ENCODE measurements around the gene PLXDC2. TPM values are rescaled to one million over a fixed set of nuclear protein-coding genes. Genes with fewer than 3 reads are reported as not detected.

PLXDC2 gene
- total RNA-seq, 1 experiment from 2014 or later = not detected

- H3K4me1 Mint-ChIP-seq (ENCODE audit: low read depth, unreplicated experiment) = no peaks in the 10 kb centered on the region
- no TSS peak for BruUV-seq (replicated peaks)
- H3K9me3 Mint-ChIP-seq (ENCODE audit: low read depth, unreplicated experiment) = peaks cover 3% of the 10 kb centered on the region
- no peaks in the 10 kb centered on the region for H3K27me3 Mint-ChIP-seq (ENCODE audit: unreplicated experiment)
- no peak for DNase-seq
- H3K4me3 Mint-ChIP-seq (ENCODE audit: low read depth, unreplicated experiment) = no peak overlapping the region
- CTCF ChIA-PET = interaction anchor here (0.6 kb wide), 1 partner anchor 28 kb away, joined by 3 read pairs; no protein-coding TSS in a partner anchor
- no peak for TF ChIP-seq CTCF (IDR thresholded peaks at IDR 0.05; ENCODE audit: unreplicated experiment)
- no peaks in the 10 kb centered on the region for H3K36me3 Mint-ChIP-seq (ENCODE audit: insufficient read depth, unreplicated experiment)
- intact Hi-C loops (cut with micrococcal nuclease; ENCODE audit: unreplicated experiment) = no loop called here
- no peak overlapping the region for H3K27ac Mint-ChIP-seq (ENCODE audit: unreplicated experiment)
Observed at GRCh38 chr10:20221356-20221755, 405.1 kb downstream of the PLXDC2 start.

- Mint-ChIP-seq H3K9me3 (ENCODE audit: low read depth, unreplicated experiment) (peaks cover 21% of the 10 kb centered on the region), H3K36me3 (ENCODE audit: insufficient read depth, unreplicated experiment) (no peaks in the 10 kb centered on the region), H3K27ac (ENCODE audit: unreplicated experiment) (no peak overlapping the region), H3K4me3 (ENCODE audit: low read depth, unreplicated experiment) (no peak overlapping the region), H3K4me1 (ENCODE audit: low read depth, unreplicated experiment) (no peaks in the 10 kb centered on the region), H3K27me3 (ENCODE audit: unreplicated experiment) (no peaks in the 10 kb centered on the region)
- DNase-seq = no peak
- CTCF ChIA-PET = no interaction called here
- no TSS peak for BruUV-seq (replicated peaks)
- TF ChIP-seq CTCF (IDR thresholded peaks at IDR 0.05; ENCODE audit: unreplicated experiment) = no peak
- intact Hi-C loops (cut with micrococcal nuclease; ENCODE audit: unreplicated experiment) = no loop called here
Observed at GRCh38 chr10:20228729-20229128, 412.5 kb downstream of the PLXDC2 start.

GRCh38 chr10:20232079-20232705 is 416.0 kb downstream of the PLXDC2 start:
- CTCF ChIA-PET = no interaction called here
- H3K9me3 Mint-ChIP-seq (ENCODE audit: low read depth, unreplicated experiment) = peaks cover 19% of the 10 kb centered on the region
- no peak overlapping the region for H3K27ac Mint-ChIP-seq (ENCODE audit: unreplicated experiment)
- BruUV-seq (replicated peaks) = no TSS peak
- H3K4me1 Mint-ChIP-seq (ENCODE audit: low read depth, unreplicated experiment) = no peaks in the 10 kb centered on the region
- TF ChIP-seq CTCF (IDR thresholded peaks at IDR 0.05; ENCODE audit: unreplicated experiment) = no peak
- intact Hi-C loops (cut with micrococcal nuclease; ENCODE audit: unreplicated experiment) = no loop called here
- no peaks in the 10 kb centered on the region for H3K27me3 Mint-ChIP-seq (ENCODE audit: unreplicated experiment)
- no peak overlapping the region for H3K4me3 Mint-ChIP-seq (ENCODE audit: low read depth, unreplicated experiment)
- no peaks in the 10 kb centered on the region for H3K36me3 Mint-ChIP-seq (ENCODE audit: insufficient read depth, unreplicated experiment)
- no peak for DNase-seq

- BruUV-seq (replicated peaks) = no TSS peak
- no peak for TF ChIP-seq CTCF (IDR thresholded peaks at IDR 0.05; ENCODE audit: unreplicated experiment)
- H3K9me3 Mint-ChIP-seq (ENCODE audit: low read depth, unreplicated experiment) = peaks cover 13% of the 10 kb centered on the region
- CTCF ChIA-PET = interaction anchor here (0.6 kb wide), 1 partner anchor 547 kb away, joined by 3 read pairs; no protein-coding TSS in a partner anchor
- intact Hi-C loops (cut with micrococcal nuclease; ENCODE audit: unreplicated experiment) = no loop called here
- no peak overlapping the region for H3K27ac Mint-ChIP-seq (ENCODE audit: unreplicated experiment)
- H3K4me1 Mint-ChIP-seq (ENCODE audit: low read depth, unreplicated experiment) = no peaks in the 10 kb centered on the region
- H3K4me3 Mint-ChIP-seq (ENCODE audit: low read depth, unreplicated experiment) = no peak overlapping the region
- no peak for DNase-seq
- no peaks in the 10 kb centered on the region for H3K27me3 Mint-ChIP-seq (ENCODE audit: unreplicated experiment)
- H3K36me3 Mint-ChIP-seq (ENCODE audit: insufficient read depth, unreplicated experiment) = no peaks in the 10 kb centered on the region
Observed at GRCh38 chr10:20233423-20233822, 417.2 kb downstream of the PLXDC2 start.

Measured in Calu3 (cell line).